GM12875 (cell line): Measurements from ENCODE around the gene OPRL1.
"Not testable (repeated sequence)": the region's sequence is repeated elsewhere in the genome, so short reads cannot be mapped to it uniquely, and the experiment has no call there.

Experiments
- H3K4me3 ChIP-seq: one replicate; pipeline ENCODE4 v1.5.1; 2011; ENCODE audit warnings: low read depth, low read length, control low read depth
- CTCF ChIP-seq: IDR thresholded peaks from 2 replicates; pipeline ENCODE4 v1.5.1; 2011; ENCODE audit warnings: low read depth, mild to moderate bottlenecking, control low read depth, inconsistent platforms, low read length, moderate library complexity, borderline replicate concordance; ENCODE audit not compliant: insufficient read depth

OPRL1 gene

GRCh38 chr20:64083804-64084684 is 4.2 kb downstream of the OPRL1 start, which contains the start of gene LKAAEAR1:
TSS of gene LKAAEAR1 (minus strand) at chr20:64084398. CDS start at chr20:64084219, 179 bp downstream.
- no peak for TF ChIP-seq CTCF
- H3K4me3 ChIP-seq = no peak within 1 kb of the TSS

DNA sequence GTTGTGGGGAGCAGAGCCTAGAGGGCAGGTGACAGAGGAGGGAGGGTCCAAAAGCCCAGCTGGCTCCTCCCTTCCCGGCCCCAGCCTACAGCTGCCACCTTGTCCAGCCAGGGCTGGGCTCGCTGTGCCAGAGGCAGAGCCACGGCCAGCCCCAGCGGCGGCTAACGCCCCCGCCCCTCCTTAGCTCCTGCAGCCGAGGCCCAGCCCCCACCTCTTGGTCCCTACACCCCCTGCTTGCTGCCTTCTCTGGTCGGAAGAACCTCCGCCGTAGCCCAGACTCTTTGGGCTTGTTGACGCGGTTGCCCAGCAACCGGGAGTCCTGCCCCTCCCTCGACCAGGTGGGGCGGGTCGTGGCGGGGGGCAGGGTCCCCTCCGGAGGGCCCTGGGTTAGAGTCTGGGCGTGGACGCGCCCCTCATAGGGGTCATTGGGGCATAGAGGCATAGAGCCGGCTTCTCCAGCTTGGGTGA is 4.8 kb downstream of the OPRL1 start:
- no peak overlapping the region for H3K4me3 ChIP-seq
- TF ChIP-seq CTCF = no peak

- H3K4me3 ChIP-seq = no peak overlapping the region
- no peak for TF ChIP-seq CTCF
These were observed 6.9 kb downstream of the OPRL1 start for GRCh38 chr20:64086801-64087200.

DNA sequence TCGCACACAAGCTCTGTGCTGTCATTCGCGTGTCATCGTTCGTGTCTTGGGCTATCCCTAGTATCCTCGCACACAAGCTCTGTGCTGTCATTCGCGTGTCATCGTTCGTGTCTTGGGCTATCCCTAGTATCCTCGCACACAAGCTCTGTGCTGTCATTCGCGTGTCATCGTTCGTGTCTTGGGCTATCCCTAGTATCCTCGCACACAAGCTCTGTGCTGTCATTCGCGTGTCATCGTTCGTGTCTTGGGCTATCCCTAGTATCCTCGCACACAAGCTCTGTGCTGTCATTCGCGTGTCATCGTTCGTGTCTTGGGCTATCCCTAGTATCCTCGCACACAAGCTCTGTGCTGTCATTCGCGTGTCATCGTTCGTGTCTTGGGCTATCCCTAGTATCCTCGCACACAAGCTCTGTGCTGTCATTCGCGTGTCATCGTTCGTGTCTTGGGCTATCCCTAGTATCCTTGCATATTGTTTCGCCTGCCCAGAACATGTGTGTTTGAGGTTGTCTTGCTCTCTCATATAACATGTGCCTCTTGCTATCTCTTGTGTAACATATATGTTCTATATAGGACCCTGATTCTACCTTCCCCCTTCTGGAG is 7.4 kb downstream of the OPRL1 start:
- H3K4me3 ChIP-seq = not testable (repeated sequence)

DNA sequence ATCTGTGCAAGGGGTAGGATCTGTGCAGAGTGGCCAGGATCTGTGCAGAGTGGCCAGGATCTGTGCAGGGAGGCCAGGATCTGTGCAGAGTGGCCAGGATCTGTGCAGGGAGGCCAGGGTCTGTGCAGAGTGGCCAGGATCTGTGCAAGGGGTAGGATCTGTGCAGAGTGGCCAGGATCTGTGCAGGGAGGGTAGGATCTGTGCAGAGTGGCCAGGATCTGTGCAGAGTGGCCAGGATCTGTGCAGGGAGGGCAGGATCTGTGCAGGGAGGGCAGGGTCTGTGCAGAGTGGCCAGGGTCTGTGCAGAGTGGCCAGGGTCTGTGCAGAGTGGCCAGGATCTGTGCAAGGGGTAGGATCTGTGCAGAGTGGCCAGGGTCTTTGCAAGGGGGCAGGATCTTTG is 8.7 kb downstream of the OPRL1 start:
- not testable (repeated sequence) for H3K4me3 ChIP-seq

- TF ChIP-seq CTCF = no peak
- no peak overlapping the region for H3K4me3 ChIP-seq
These were observed 10.3 kb downstream of the OPRL1 start for GRCh38 chr20:64090165-64090564.

DNA sequence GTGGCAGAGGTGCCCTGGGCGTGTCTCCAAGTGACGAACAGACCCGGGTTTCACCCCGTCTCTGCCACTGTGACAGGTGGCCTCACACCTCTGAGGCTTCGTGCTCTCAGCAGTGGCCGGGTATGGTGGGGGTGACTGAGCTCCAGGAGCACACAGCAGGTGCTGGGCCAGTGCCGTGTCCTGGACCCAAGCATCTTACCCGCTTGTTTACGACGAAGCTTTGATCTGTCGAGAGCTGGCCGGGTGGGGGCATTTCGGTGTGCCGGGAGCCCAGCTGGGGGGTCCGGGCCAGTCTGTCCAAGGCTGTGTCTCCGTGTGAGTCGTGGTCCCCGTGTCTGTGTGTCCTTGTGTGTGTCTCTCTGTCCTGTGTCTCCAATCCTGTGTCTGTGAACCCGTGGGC is 11.5 kb downstream of the OPRL1 start:
- no peak for TF ChIP-seq CTCF
- H3K4me3 ChIP-seq = no peak overlapping the region

DNA sequence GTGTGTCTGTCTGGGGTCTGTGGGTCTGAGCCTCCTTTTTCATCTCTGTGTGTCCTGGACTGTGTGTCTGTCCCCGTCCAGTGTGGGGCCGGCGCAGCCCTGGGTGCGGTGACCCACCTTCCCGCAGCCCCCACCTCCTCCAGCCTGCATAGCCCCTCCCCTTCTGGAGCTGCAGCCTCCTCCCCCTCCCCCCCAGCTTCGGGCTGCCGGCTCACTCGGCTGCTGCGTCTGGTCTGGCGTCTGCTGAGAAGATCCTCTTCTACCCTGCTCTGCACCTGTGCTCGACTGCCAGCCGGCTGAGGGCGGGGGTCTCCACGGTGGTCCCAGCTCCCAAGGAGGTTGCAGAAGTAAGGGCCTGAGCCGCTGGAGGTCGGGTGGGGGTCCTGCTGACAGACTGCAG is 11.9 kb downstream of the OPRL1 start:
- H3K4me3 ChIP-seq = no peak overlapping the region
- TF ChIP-seq CTCF = no peak
